Measurements from ENCODE around the gene FBP2. TPM values are rescaled to one million over a fixed set of nuclear protein-coding genes. Genes with fewer than 3 reads are reported as not detected.

The FBP2 gene
- total RNA-seq, 6 experiments from 2014 or later = not detected

DNA sequence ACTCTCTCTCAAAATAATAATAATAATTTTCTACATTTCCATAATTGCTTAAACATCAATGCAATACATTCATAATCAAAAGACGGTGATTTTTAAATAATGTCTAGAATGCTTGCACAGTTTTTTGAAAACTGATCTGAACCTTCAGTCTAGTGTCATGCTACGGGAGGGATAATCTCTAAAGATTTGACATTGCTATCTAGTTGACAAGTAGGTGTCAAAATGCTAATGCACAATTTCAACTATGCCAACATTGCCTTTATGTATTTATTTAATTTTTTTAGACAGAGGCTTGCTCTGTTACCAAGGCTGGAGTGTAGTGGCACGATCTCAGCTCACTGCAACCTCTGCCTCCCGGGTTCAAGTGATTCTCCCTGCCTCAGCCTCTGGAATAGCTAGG lies 54.7 kb downstream of the FBP2 start:
- WGBS (ENCODE audit: insufficient coverage, low coverage, low lambda C conversion rate, missing lambda C conversion rate) = 93% methylated on average over 3 of the region's 4 CpGs
- H3K36me3 ChIP-seq = no peaks in the 10 kb centered on the region
- TF ChIP-seq POLR2A (IDR thresholded peaks at IDR 0.05) = no peak
- TF ChIP-seq, protein P1, sequence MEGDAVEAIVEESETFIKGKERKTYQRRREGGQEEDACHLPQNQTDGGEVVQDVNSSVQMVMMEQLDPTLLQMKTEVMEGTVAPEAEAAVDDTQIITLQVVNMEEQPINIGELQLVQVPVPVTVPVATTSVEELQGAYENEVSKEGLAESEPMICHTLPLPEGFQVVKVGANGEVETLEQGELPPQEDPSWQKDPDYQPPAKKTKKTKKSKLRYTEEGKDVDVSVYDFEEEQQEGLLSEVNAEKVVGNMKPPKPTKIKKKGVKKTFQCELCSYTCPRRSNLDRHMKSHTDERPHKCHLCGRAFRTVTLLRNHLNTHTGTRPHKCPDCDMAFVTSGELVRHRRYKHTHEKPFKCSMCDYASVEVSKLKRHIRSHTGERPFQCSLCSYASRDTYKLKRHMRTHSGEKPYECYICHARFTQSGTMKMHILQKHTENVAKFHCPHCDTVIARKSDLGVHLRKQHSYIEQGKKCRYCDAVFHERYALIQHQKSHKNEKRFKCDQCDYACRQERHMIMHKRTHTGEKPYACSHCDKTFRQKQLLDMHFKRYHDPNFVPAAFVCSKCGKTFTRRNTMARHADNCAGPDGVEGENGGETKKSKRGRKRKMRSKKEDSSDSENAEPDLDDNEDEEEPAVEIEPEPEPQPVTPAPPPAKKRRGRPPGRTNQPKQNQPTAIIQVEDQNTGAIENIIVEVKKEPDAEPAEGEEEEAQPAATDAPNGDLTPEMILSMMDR (IDR thresholded peaks at IDR 0.05) = no peak

DNA sequence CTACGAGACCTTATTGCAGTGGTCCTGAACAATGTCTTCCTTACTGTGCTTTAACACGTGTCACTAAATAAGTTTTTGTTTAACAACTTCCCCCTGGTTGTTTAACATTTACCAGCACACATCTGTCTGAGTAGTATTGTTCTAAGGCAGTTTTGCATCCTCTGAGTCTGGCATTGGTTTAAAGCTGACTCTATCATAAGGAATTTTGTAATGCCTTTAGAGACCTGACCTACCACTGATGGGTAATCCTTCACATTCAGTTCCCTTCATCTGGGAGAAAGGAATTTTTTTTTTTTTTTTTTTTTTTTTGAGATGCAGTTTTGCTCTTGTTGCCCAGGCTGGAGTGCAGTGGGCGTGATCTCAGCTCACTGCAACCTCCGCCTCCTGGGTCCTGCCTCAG lies 58.7 kb downstream of the FBP2 start:
- ATAC-seq = no peak

More for the DNA sequence above, 54.7 kb downstream of the FBP2 start:
- no peaks in the 10 kb centered on the region for H3K9me3 ChIP-seq
- H3K27ac ChIP-seq = no peak overlapping the region
- H3K4me1 ChIP-seq = no peaks in the 10 kb centered on the region
- H3K4me3 ChIP-seq = no peak overlapping the region
- intact Hi-C loops (cut with DNase I) = no loop called here
- ATAC-seq (no peak), DNase-seq (no peak)
- no peaks in the 10 kb centered on the region for H3K27me3 ChIP-seq

DNA sequence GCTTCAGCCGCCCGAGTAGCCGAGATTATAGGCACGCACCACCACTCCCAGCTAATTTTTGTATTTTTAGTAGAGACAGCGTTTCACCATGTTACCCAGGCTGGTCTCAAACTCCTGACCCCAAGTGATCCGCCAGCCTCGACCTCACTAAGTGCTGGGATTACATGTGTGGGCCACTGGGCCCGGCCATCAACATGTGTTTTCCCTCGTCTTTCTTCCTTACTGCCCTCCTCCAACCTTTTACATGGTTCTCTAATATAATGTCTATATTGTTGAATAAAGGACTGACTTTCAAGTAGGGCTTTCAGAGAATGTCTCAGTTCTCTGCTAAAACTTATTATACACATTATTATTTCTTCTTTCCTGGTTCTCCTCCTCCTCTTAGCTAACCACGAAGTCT lies 60.0 kb downstream of the FBP2 start:
- DNase-seq (no peak), ATAC-seq (peak in 2 of 4 donors; percentile 26 to 41)
- Histone ChIP-seq H3K9me3 (no peaks in the 10 kb centered on the region), H3K4me1 (peaks cover 0 to 14% (median 6%) of the 10 kb centered on the region in 4 donors), H3K27me3 (no peaks in the 10 kb centered on the region), H3K36me3 (no peaks in the 10 kb centered on the region), H3K4me3 (no peak overlapping the region), H3K27ac (no peak overlapping the region)
- TF ChIP-seq, protein P1 (IDR thresholded peaks at IDR 0.05) = no peak
- 74% methylated on average over 9 of the region's 10 CpGs for WGBS (ENCODE audit: insufficient coverage, low coverage, low lambda C conversion rate, missing lambda C conversion rate)
- intact Hi-C loops (cut with DNase I) = no loop called here

More for the DNA sequence above, 58.7 kb downstream of the FBP2 start:
- no peak for TF ChIP-seq POLR2A (IDR thresholded peaks at IDR 0.05)
- TF ChIP-seq, protein P1 (IDR thresholded peaks at IDR 0.05) = no peak
- Histone ChIP-seq H3K27me3 (no peaks in the 10 kb centered on the region), H3K4me3 (no peak overlapping the region), H3K4me1 (peaks cover 0 to 14% (median 6%) of the 10 kb centered on the region in 4 donors), H3K27ac (no peak overlapping the region), H3K9me3 (no peaks in the 10 kb centered on the region), H3K36me3 (no peaks in the 10 kb centered on the region)
- no peak for DNase-seq
- intact Hi-C loops (cut with DNase I) = no loop called here
- WGBS (ENCODE audit: insufficient coverage, low coverage, low lambda C conversion rate, missing lambda C conversion rate) = 56% methylated on average over 2 of the region's 4 CpGs

DNA sequence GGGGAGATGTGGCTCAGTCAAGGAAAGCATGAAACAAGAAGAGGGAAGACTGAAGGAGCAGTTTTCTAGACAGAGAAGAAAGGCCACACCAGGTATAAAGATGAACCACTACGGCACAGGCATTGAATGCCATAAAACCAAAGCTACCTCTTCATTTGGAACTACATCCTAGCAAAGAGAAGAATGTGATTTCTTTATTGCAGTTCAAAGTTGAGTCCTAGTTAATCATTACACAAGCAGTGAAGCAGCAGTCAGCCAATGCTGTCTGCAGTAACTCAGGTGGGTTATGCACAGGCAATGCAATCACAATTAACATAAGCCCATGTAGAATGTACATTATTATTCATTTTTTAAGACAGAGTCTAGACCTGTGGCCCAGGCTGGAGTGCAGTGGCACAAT lies 60.5 kb downstream of the FBP2 start:
- intact Hi-C loops (cut with DNase I) = no loop called here
- peak; percentile 90 to 98 (median 95) for ATAC-seq
- TF ChIP-seq, protein P1 (IDR thresholded peaks at IDR 0.05) = no peak
- no peak for TF ChIP-seq POLR2A (IDR thresholded peaks at IDR 0.05)

DNA sequence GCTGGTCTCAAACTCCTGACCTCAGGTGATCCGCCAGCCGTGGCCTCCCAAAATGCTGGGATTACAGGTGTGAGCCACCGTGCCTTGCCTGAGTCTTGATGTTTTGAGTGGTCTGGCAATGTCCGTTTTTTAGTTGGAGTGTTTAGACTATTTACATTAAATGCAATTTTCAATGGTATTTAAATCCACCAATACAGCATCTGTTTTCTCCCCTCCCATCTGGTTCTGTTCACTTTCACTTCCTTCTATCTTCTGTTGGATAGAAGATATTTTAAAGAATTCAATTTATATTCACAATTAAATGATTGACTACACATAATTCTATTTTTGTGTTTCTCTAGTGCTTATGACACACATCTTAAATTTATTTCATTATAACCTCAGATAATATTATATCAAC lies 64.7 kb downstream of the FBP2 start:
- intact Hi-C loops (cut with DNase I) = no loop called here
- DNase-seq = no peak
- ATAC-seq = no peak
- Histone ChIP-seq H3K9me3 (no peaks in the 10 kb centered on the region), H3K27me3 (no peaks in the 10 kb centered on the region), H3K4me1 (peaks cover 0 to 14% (median 6%) of the 10 kb centered on the region in 4 donors), H3K4me3 (no peak overlapping the region), H3K27ac (no peak overlapping the region), H3K36me3 (no peaks in the 10 kb centered on the region)
- WGBS (ENCODE audit: insufficient coverage, low coverage, low lambda C conversion rate, missing lambda C conversion rate) = 77% methylated on average over 4 of the region's 4 CpGs
- no peak for TF ChIP-seq POLR2A (IDR thresholded peaks at IDR 0.05)
- TF ChIP-seq, protein P1 (IDR thresholded peaks at IDR 0.05) = no peak

More for the DNA sequence above, 60.5 kb downstream of the FBP2 start:
- no peak for DNase-seq
- Histone ChIP-seq H3K4me1 (peaks cover 0 to 14% (median 6%) of the 10 kb centered on the region in 4 donors), H3K27me3 (no peaks in the 10 kb centered on the region), H3K4me3 (no peak overlapping the region), H3K9me3 (no peaks in the 10 kb centered on the region), H3K36me3 (no peaks in the 10 kb centered on the region), H3K27ac (no peak overlapping the region)
- WGBS (ENCODE audit: insufficient coverage, low coverage, low lambda C conversion rate, missing lambda C conversion rate) = 38% methylated on average over 1 of the region's 1 CpG

Measured in right lobe of liver (tissue), 6 donors.